SK-N-SH treated with all-trans-retinoic acid at 6 μM for 48 hours (cell line): Measurements from ENCODE around the gene ANKRD33B.

ENCODE experiments used
- ARNTL ChIP-seq: fragments of 450-650 bp; formaldehyde crosslinking; IDR thresholded peaks from 2 replicates; pipeline ENCODE4 v1.5.0; 2020; ENCODE audit warnings: low read depth, mild to moderate bottlenecking, moderate library complexity, borderline replicate concordance
- CSDC2 ChIP-seq: fragments of 250-450 bp; sonication (Bioruptor Pico); IDR thresholded peaks from 2 replicates; pipeline ENCODE4 v1.5.0; 2020; ENCODE audit warnings: mild to moderate bottlenecking, moderate library complexity
- ESRRG ChIP-seq: fragments of 250-450 bp; sonication (Bioruptor Pico); IDR thresholded peaks from 2 replicates; pipeline ENCODE4 v1.6.1; 2021; ENCODE audit warnings: mild to moderate bottlenecking
- RARB ChIP-seq: fragments of 250-450 bp; sonication (Bioruptor Pico); IDR thresholded peaks from 2 replicates; pipeline ENCODE4 v1.8.0; 2021; ENCODE audit warnings: mild to moderate bottlenecking, moderate library complexity
- ZFP30 ChIP-seq: fragments of 450-650 bp; formaldehyde crosslinking; IDR thresholded peaks from 2 replicates; pipeline ENCODE4 v1.5.0; 2022; ENCODE audit warnings: mild to moderate bottlenecking, moderate library complexity
- TF ChIP-seq, protein P1 (sequence below): fragments of 250-450 bp; sonication (Bioruptor Pico); IDR thresholded peaks from 2 replicates; pipeline ENCODE4 v1.5.1; 2021; ENCODE audit warnings: mild to moderate bottlenecking, moderate library complexity
- TF ChIP-seq, protein P2 (sequence below): fragments of 250-450 bp; sonication (Bioruptor Pico); IDR thresholded peaks from 2 replicates; pipeline ENCODE4 v1.8.0; 2020; ENCODE audit warnings: mild to moderate bottlenecking, moderate library complexity, borderline replicate concordance

DNA sequence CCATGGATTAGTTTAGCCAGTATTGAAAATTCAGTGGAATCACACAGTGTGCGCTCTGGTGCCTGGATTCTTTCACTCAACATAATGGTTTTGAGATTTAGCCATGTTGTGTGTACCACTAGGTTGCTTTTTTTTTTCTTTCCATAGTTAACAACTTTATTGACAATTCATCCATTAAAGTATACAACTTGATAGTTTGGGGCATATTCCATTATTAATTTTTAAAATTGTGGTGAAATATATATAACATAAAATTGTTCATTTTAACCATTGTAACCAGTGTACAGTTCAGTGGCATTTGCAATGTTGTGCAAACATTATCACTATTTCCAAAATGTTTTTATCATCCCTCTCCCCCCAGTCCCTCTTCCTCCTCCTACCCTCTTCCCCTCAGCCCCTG, 35.2 kb downstream of the ANKRD33B start:
- TF ChIP-seq RARB (CRISPR knock-in tag) (no peak), ZFP30 (CRISPR knock-in tag) (no peak), ESRRG (CRISPR knock-in tag) (no peak), ARNTL (CRISPR knock-in tag) (no peak), CSDC2 (CRISPR knock-in tag) (no peak)
- TF ChIP-seq, protein P1, sequence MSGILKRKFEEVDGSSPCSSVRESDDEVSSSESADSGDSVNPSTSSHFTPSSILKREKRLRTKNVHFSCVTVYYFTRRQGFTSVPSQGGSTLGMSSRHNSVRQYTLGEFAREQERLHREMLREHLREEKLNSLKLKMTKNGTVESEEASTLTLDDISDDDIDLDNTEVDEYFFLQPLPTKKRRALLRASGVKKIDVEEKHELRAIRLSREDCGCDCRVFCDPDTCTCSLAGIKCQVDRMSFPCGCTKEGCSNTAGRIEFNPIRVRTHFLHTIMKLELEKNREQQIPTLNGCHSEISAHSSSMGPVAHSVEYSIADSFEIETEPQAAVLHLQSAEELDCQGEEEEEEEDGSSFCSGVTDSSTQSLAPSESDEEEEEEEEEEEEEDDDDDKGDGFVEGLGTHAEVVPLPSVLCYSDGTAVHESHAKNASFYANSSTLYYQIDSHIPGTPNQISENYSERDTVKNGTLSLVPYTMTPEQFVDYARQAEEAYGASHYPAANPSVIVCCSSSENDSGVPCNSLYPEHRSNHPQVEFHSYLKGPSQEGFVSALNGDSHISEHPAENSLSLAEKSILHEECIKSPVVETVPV (CRISPR knock-in tag), result no peak
- TF ChIP-seq, protein P2, sequence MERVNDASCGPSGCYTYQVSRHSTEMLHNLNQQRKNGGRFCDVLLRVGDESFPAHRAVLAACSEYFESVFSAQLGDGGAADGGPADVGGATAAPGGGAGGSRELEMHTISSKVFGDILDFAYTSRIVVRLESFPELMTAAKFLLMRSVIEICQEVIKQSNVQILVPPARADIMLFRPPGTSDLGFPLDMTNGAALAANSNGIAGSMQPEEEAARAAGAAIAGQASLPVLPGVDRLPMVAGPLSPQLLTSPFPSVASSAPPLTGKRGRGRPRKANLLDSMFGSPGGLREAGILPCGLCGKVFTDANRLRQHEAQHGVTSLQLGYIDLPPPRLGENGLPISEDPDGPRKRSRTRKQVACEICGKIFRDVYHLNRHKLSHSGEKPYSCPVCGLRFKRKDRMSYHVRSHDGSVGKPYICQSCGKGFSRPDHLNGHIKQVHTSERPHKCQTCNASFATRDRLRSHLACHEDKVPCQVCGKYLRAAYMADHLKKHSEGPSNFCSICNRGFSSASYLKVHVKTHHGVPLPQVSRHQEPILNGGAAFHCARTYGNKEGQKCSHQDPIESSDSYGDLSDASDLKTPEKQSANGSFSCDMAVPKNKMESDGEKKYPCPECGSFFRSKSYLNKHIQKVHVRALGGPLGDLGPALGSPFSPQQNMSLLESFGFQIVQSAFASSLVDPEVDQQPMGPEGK (CRISPR knock-in tag), result no peak
